Right lobe of liver (tissue), 4 donors: ENCODE measurements around the gene SPINK14.

ENCODE experiments used
- POLR2A ChIP-seq: fragments of 450-650 bp; IDR thresholded peaks from one replicate; pipeline ENCODE4 v1.6.1; 2017; ENCODE audit warnings: antibody characterized with exemption, mild to moderate bottlenecking
- TF ChIP-seq, protein P1 (sequence below), 4 donors: fragments of 200-600 bp in 3 of 4; fragments of 450-650 bp in 1 of 4; IDR thresholded peaks; one replicate each; pipeline versions ENCODE4 v1.5.1 to v1.8.0; 2016 to 2022; ENCODE audit warnings: antibody characterized with exemption in 4 of 4, mild to moderate bottlenecking in 2 of 4
- donor health status: DM: no; HTN: no; CAD: no.
- donor health status: DM: no; HTN: no; CAD: no.
- donor health status: DM: no; HTN: yes; CAD: no.

- TF ChIP-seq, protein P1, sequence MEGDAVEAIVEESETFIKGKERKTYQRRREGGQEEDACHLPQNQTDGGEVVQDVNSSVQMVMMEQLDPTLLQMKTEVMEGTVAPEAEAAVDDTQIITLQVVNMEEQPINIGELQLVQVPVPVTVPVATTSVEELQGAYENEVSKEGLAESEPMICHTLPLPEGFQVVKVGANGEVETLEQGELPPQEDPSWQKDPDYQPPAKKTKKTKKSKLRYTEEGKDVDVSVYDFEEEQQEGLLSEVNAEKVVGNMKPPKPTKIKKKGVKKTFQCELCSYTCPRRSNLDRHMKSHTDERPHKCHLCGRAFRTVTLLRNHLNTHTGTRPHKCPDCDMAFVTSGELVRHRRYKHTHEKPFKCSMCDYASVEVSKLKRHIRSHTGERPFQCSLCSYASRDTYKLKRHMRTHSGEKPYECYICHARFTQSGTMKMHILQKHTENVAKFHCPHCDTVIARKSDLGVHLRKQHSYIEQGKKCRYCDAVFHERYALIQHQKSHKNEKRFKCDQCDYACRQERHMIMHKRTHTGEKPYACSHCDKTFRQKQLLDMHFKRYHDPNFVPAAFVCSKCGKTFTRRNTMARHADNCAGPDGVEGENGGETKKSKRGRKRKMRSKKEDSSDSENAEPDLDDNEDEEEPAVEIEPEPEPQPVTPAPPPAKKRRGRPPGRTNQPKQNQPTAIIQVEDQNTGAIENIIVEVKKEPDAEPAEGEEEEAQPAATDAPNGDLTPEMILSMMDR (IDR thresholded peaks at IDR 0.05) = no peak
- TF ChIP-seq POLR2A = no peak
These were observed 21.9 kb upstream of the SPINK14 start for GRCh38 chr5:148146487-148146886.
